HCT116 (cell line): ENCODE data around the gene HIP1. TPM values are rescaled to one million over a fixed set of nuclear protein-coding genes. Genes with fewer than 3 reads are reported as not detected.

Source experiments
- ATAC-seq: fragments of 200-7000 bp; cut with Tn5 transposase; 2 replicates; pipeline ENCODE4 v1.9.1; 2020; ENCODE audit warnings: mild to moderate bottlenecking, moderate library complexity
- BruUV-seq: library from RNA; stranded (reverse); fragments of 400-500 nt; replicated peaks from 2 replicates; lab custom pipeline; 2021; lab: Mats Ljungman, UMichigan
- CTCF ChIA-PET: fragments of 300-600 bp; sonication (Branson Sonifier 250); formaldehyde crosslinking; loops from one replicate; lab custom pipeline; 2021; ENCODE audit warnings: antibody characterized with exemption; lab: Charles Lee
- POLR2A ChIA-PET: fragments of 300-600, 350-600 bp; sonication (Branson Sonifier 250); formaldehyde crosslinking; loops from one replicate; lab custom pipeline; 2021; ENCODE audit warnings: antibody characterized with exemption; lab: Charles Lee
- RAD21 ChIA-PET, 2 experiments: fragments of 300-600 bp; sonication (Branson Sonifier 250); formaldehyde crosslinking; loops; one replicate each; lab custom pipeline; 2023; ENCODE audit warnings: low total read pairs in 2 of 2; ENCODE audit not compliant: uncharacterized antibody in 2 of 2, unreplicated experiment in 2 of 2, low non-redundant PET in 1 of 2; lab: Charles Lee
- DNase-seq: peaks from one replicate; pipeline ENCODE4 v3.0.0-alpha.2; 2010; ENCODE audit warnings: low read depth, low spot score
- H2AFZ ChIP-seq: fragments of 200-600 bp; shearing (Covaris generic), sonication (generic); 2 replicates; pipeline ENCODE4 v1.6.1; 2017; ENCODE audit warnings: low read depth, mixed run types, mixed read lengths, antibody characterized with exemption, low read length; ENCODE audit not compliant: poor library complexity, severe bottlenecking
- H3K27ac ChIP-seq: 2 replicates; pipeline ENCODE4 v1.5.1; 2012; ENCODE audit warnings: low read depth, low read length
- H3K27me3 ChIP-seq: fragments of 200-600 bp; sonication (generic); 2 replicates; pipeline ENCODE4 v1.6.1; 2016; ENCODE audit warnings: mixed run types, low read length, mixed read lengths; ENCODE audit not compliant: insufficient read depth
- H3K36me3 ChIP-seq, 2 experiments: fragments of 200-500 bp in 1 of 2; fragments of 200-600 bp in 1 of 2; sonication (Bioruptor generic) in 1 of 2; sonication (generic) in 1 of 2; 2 replicates each; pipeline versions ENCODE4 v1.5.1 to v1.6.1; 2014 to 2016; ENCODE audit warnings: low read length in 2 of 2, inconsistent platforms in 1 of 2, mixed read lengths in 1 of 2, mixed run types in 1 of 2; ENCODE audit not compliant: insufficient read depth in 2 of 2, control insufficient read depth in 1 of 2
- H3K4me1 ChIP-seq, 2 experiments: fragments of 200-600 bp in 1 of 2; sonication (generic) in 1 of 2; 2 replicates each; pipeline versions ENCODE4 v1.5.1 to v1.6.1; 2012 to 2017; ENCODE audit warnings: low read length in 2 of 2, inconsistent platforms in 1 of 2, mild to moderate bottlenecking in 1 of 2, mixed read lengths in 1 of 2, mixed run types in 1 of 2, moderate library complexity in 1 of 2; ENCODE audit not compliant: insufficient read depth in 2 of 2, control insufficient read depth in 1 of 2
- H3K4me2 ChIP-seq: fragments of 200-600 bp; sonication (generic); 2 replicates; pipeline ENCODE4 v1.6.1; 2017; ENCODE audit warnings: mixed run types, low read length, mixed read lengths
- H3K4me3 ChIP-seq, 2 experiments: fragments of 200-600 bp in 1 of 2; sonication (generic) in 1 of 2; replicated peaks in 1 of 2; 2 replicates each; pipeline ENCODE4 v1.5.1; 2011 to 2016; ENCODE audit warnings: low read length in 2 of 2, control low read depth in 1 of 2, low read depth in 1 of 2, mild to moderate bottlenecking in 1 of 2, mixed read lengths in 1 of 2, mixed run types in 1 of 2
- H3K79me2 ChIP-seq: fragments of 200-600 bp; sonication (generic); 2 replicates; pipeline ENCODE4 v1.6.1; 2017; ENCODE audit warnings: mild to moderate bottlenecking, mixed run types, low read length, moderate library complexity, mixed read lengths; ENCODE audit not compliant: insufficient read depth
- H3K9ac ChIP-seq: fragments of 200-600 bp; sonication (generic); 2 replicates; pipeline ENCODE4 v1.6.1; 2016; ENCODE audit warnings: low read length, mixed read lengths
- H3K9me2 ChIP-seq: fragments of 200-600 bp; sonication (generic), shearing (Covaris generic); 2 replicates; pipeline ENCODE4 v1.6.1; 2017; ENCODE audit warnings: mixed run types, mild to moderate bottlenecking, moderate library complexity; ENCODE audit not compliant: insufficient read depth
- H3K9me3 ChIP-seq, 2 experiments: fragments of 200-500 bp in 1 of 2; fragments of 200-600 bp in 1 of 2; sonication (Bioruptor generic) in 1 of 2; sonication (generic) in 1 of 2; 2 replicates each; pipeline ENCODE4 v1.6.1; 2014 to 2017; ENCODE audit warnings: low read length in 2 of 2, mixed read lengths in 2 of 2, inconsistent platforms in 1 of 2, low read depth in 1 of 2, mild to moderate bottlenecking in 1 of 2, mixed run types in 1 of 2, moderate library complexity in 1 of 2; ENCODE audit not compliant: control insufficient read depth in 1 of 2, insufficient read depth in 1 of 2
- H4K20me1 ChIP-seq: fragments of 200-600 bp; sonication (generic), shearing (Covaris generic); 2 replicates; pipeline ENCODE4 v1.6.1; 2017; ENCODE audit warnings: mixed run types, mild to moderate bottlenecking, moderate library complexity; ENCODE audit not compliant: insufficient read depth
- EGR1 ChIP-seq: IDR thresholded peaks from 2 replicates; pipeline ENCODE4 v1.6.1; 2012; ENCODE audit warnings: low read depth
- ELF1 ChIP-seq: IDR thresholded peaks from 2 replicates; pipeline ENCODE4 v1.6.1; 2012; ENCODE audit warnings: low read depth, borderline replicate concordance
- EZH2 ChIP-seq: fragments of 200-600 bp; sonication (generic); IDR thresholded peaks from 2 replicates; pipeline ENCODE4 v1.6.1; 2017; ENCODE audit warnings: antibody characterized with exemption, mixed run types
- EZH2phosphoT487 ChIP-seq: fragments of 200-600 bp; IDR thresholded peaks from 2 replicates; pipeline ENCODE4 v1.6.1; 2018; ENCODE audit warnings: antibody characterized with exemption, borderline replicate concordance
- POLR2A ChIP-seq: IDR thresholded peaks from 2 replicates; pipeline ENCODE4 v1.7.0; 2011; ENCODE audit warnings: borderline replicate concordance; ENCODE audit not compliant: insufficient read depth, insufficient read length; ENCODE audit errors: extremely low read depth
- POLR2AphosphoS5 ChIP-seq: IDR thresholded peaks from 2 replicates; pipeline ENCODE4 v1.6.1; 2011; ENCODE audit warnings: mild to moderate bottlenecking, low read depth, low read length, moderate library complexity
- SIN3A ChIP-seq: IDR thresholded peaks from 2 replicates; pipeline ENCODE4 v1.6.1; 2012; ENCODE audit warnings: low read depth
- SP1 ChIP-seq: IDR thresholded peaks from 2 replicates; pipeline ENCODE4 v1.6.1; 2012; ENCODE audit warnings: low read depth
- SRF ChIP-seq: IDR thresholded peaks from 2 replicates; pipeline ENCODE4 v1.6.1; 2012; ENCODE audit warnings: low read depth
- TCF7L2 ChIP-seq: IDR thresholded peaks from 2 replicates; pipeline ENCODE4 v1.7.0; 2011; ENCODE audit warnings: borderline replicate concordance, inconsistent platforms; ENCODE audit not compliant: insufficient read depth, insufficient read length; ENCODE audit errors: extremely low read depth
- YY1 ChIP-seq: IDR thresholded peaks from 2 replicates; pipeline ENCODE4 v1.6.1; 2011; ENCODE audit warnings: low read length, low read depth, moderate library complexity, mild to moderate bottlenecking; ENCODE audit not compliant: insufficient replicate concordance; ENCODE audit errors: extremely low read depth
- ZFX ChIP-seq: fragments of 450-650 bp; IDR thresholded peaks from 2 replicates; pipeline ENCODE4 v1.6.1; 2017
- intact Hi-C: fragments of 100-400 bp; cut with micrococcal nuclease; formaldehyde crosslinking; loops from 2 replicates; pipeline ENCODE4 v1.10.0; 2022
- total RNA-seq: library from RNA; stranded (reverse); gene quantifications from one replicate; pipeline ENCODE4 v1.2.1, GENCODE V29; 2021; ENCODE audit not compliant: unreplicated experiment
- TF ChIP-seq, protein P1 (sequence below): IDR thresholded peaks from 2 replicates; pipeline ENCODE4 v1.6.1; 2012
- TF ChIP-seq, protein P2 (sequence below): IDR thresholded peaks from 2 replicates; pipeline ENCODE4 v1.6.1; 2012
- TF ChIP-seq, protein P3 (sequence below): IDR thresholded peaks from 2 replicates; pipeline ENCODE4 v1.6.1; 2011; ENCODE audit warnings: mild to moderate bottlenecking, low read length, moderate library complexity; ENCODE audit not compliant: insufficient replicate concordance; ENCODE audit errors: extremely low read depth
- TF ChIP-seq, protein P4 (sequence below): IDR thresholded peaks from 2 replicates; pipeline ENCODE4 v1.6.1; 2012; ENCODE audit warnings: low read depth
- TF ChIP-seq, protein P5 (sequence below), 3 experiments: fragments of 200-600 bp in 1 of 3; sonication (generic) in 1 of 3; IDR thresholded peaks in 2 of 3; conservative IDR thresholded peaks in 1 of 3; 2 replicates each; pipeline ENCODE4 v1.5.1; 2012 to 2017; ENCODE audit warnings: low read depth in 2 of 3, low read length in 2 of 3, antibody characterized with exemption in 1 of 3, borderline replicate concordance in 1 of 3, control low read depth in 1 of 3, mild to moderate bottlenecking in 1 of 3, mixed read lengths in 1 of 3, mixed run types in 1 of 3, moderate library complexity in 1 of 3; ENCODE audit not compliant: insufficient read depth in 1 of 3

The HIP1 gene
- total RNA-seq, 1 experiment from 2014 or later, result 22.1 TPM

DNA sequence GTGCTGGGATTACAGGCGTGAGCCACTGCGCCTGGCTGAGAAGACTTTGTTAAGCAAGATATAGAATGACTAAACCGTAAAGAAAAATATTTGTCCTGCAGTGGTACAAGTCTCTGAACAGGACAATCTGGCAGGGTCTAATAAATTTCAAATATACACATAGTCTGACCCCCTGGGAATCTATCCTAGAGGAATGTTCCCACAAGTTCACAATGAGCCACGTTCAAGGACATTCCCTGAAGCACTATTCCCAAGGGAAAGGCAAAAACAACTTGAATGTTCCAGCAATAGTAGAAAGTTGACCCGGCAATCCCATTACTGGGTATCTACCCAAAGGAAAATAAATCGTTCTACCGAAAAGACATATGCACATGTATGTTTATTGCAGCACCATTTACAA, 82.0 kb downstream of the HIP1 start (continued):
- TF ChIP-seq SP1, result no peak

DNA sequence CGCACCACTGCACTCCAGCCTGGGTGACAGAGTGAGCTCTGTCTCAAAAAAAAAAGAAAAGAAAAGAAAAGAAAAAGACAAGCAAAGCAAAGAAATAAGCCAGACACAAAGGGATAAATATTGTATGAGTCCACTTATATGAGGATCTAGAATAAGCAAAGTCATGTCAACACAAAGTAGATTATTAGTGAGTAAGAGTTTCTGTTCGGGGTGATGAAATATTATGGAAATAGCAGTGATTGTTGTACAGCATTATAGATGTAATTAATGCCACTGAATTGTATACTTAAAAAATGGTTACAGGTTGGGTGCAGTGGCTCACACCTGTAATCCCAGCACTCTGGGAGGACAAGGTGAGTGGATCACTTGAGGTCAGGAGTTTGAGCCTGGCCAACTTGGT, 83.2 kb downstream of the HIP1 start:
- no peaks in the 10 kb centered on the region for H3K27me3 ChIP-seq
- no peak for ATAC-seq
- H3K4me1 ChIP-seq, result peaks cover 19 to 24% of the 10 kb centered on the region in 2 experiments; a peak in 3 of 4 replicates
- no peak for DNase-seq
- no peaks in the 10 kb centered on the region for H3K9me3 ChIP-seq
- ChIA-PET POLR2A (no interaction called here), CTCF (no interaction called here), RAD21 (no interaction called here)
- H3K27ac ChIP-seq, result no peak overlapping the region
- H3K36me3 ChIP-seq, result no peaks in the 10 kb centered on the region
- TF ChIP-seq ELF1 (no peak), EZH2 (no peak), YY1 (no peak), EZH2phosphoT487 (no peak), ZFX (no peak), EGR1 (no peak), POLR2A (no peak), SRF (no peak), SP1 (no peak), TCF7L2 (no peak), SIN3A (no peak), POLR2AphosphoS5 (no peak)
- TF ChIP-seq, protein P1, sequence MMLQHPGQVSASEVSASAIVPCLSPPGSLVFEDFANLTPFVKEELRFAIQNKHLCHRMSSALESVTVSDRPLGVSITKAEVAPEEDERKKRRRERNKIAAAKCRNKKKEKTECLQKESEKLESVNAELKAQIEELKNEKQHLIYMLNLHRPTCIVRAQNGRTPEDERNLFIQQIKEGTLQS, result no peak
- TF ChIP-seq, protein P2, sequence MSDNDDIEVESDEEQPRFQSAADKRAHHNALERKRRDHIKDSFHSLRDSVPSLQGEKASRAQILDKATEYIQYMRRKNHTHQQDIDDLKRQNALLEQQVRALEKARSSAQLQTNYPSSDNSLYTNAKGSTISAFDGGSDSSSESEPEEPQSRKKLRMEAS, result no peak
- TF ChIP-seq, protein P3, sequence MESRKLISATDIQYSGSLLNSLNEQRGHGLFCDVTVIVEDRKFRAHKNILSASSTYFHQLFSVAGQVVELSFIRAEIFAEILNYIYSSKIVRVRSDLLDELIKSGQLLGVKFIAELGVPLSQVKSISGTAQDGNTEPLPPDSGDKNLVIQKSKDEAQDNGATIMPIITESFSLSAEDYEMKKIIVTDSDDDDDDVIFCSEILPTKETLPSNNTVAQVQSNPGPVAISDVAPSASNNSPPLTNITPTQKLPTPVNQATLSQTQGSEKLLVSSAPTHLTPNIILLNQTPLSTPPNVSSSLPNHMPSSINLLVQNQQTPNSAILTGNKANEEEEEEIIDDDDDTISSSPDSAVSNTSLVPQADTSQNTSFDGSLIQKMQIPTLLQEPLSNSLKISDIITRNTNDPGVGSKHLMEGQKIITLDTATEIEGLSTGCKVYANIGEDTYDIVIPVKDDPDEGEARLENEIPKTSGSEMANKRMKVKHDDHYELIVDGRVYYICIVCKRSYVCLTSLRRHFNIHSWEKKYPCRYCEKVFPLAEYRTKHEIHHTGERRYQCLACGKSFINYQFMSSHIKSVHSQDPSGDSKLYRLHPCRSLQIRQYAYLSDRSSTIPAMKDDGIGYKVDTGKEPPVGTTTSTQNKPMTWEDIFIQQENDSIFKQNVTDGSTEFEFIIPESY, result no peak
- TF ChIP-seq, protein P4, sequence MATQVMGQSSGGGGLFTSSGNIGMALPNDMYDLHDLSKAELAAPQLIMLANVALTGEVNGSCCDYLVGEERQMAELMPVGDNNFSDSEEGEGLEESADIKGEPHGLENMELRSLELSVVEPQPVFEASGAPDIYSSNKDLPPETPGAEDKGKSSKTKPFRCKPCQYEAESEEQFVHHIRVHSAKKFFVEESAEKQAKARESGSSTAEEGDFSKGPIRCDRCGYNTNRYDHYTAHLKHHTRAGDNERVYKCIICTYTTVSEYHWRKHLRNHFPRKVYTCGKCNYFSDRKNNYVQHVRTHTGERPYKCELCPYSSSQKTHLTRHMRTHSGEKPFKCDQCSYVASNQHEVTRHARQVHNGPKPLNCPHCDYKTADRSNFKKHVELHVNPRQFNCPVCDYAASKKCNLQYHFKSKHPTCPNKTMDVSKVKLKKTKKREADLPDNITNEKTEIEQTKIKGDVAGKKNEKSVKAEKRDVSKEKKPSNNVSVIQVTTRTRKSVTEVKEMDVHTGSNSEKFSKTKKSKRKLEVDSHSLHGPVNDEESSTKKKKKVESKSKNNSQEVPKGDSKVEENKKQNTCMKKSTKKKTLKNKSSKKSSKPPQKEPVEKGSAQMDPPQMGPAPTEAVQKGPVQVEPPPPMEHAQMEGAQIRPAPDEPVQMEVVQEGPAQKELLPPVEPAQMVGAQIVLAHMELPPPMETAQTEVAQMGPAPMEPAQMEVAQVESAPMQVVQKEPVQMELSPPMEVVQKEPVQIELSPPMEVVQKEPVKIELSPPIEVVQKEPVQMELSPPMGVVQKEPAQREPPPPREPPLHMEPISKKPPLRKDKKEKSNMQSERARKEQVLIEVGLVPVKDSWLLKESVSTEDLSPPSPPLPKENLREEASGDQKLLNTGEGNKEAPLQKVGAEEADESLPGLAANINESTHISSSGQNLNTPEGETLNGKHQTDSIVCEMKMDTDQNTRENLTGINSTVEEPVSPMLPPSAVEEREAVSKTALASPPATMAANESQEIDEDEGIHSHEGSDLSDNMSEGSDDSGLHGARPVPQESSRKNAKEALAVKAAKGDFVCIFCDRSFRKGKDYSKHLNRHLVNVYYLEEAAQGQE, result no peak
- TF ChIP-seq, protein P5, sequence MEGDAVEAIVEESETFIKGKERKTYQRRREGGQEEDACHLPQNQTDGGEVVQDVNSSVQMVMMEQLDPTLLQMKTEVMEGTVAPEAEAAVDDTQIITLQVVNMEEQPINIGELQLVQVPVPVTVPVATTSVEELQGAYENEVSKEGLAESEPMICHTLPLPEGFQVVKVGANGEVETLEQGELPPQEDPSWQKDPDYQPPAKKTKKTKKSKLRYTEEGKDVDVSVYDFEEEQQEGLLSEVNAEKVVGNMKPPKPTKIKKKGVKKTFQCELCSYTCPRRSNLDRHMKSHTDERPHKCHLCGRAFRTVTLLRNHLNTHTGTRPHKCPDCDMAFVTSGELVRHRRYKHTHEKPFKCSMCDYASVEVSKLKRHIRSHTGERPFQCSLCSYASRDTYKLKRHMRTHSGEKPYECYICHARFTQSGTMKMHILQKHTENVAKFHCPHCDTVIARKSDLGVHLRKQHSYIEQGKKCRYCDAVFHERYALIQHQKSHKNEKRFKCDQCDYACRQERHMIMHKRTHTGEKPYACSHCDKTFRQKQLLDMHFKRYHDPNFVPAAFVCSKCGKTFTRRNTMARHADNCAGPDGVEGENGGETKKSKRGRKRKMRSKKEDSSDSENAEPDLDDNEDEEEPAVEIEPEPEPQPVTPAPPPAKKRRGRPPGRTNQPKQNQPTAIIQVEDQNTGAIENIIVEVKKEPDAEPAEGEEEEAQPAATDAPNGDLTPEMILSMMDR (IDR thresholded peaks at IDR 0.05 in 2 of 3, conservative IDR thresholded peaks at IDR 0.05 in 1 of 3; ENCODE audit: borderline replicate concordance in 1 of 3, insufficient read depth in 1 of 3, low read depth in 2 of 3, low read length in 2 of 3), result no peak
- no peaks in the 10 kb centered on the region for H3K9me2 ChIP-seq
- intact Hi-C loops, result no loop called here
- H3K4me2 ChIP-seq, result no peak overlapping the region
- H3K9ac ChIP-seq, result no peak overlapping the region
- no peaks in the 10 kb centered on the region for H4K20me1 ChIP-seq
- no TSS peak for BruUV-seq
- H3K4me3 ChIP-seq, result no peak overlapping the region
- H2AFZ ChIP-seq, result no peak overlapping the region
- no peaks in the 10 kb centered on the region for H3K79me2 ChIP-seq
